HG02970 (cell line): ENCODE data around the gene EIF4EBP3.

Source experiments
- ATAC-seq: cut with Tn5 transposase; IDR thresholded peaks from one replicate; pipeline ENCODE4 v1.9.1; 2021; ENCODE audit warnings: mild to moderate bottlenecking, moderate library complexity, moderate number of reproducible peaks; ENCODE audit not compliant: unreplicated experiment, low FRiP score

Gene EIF4EBP3

DNA sequence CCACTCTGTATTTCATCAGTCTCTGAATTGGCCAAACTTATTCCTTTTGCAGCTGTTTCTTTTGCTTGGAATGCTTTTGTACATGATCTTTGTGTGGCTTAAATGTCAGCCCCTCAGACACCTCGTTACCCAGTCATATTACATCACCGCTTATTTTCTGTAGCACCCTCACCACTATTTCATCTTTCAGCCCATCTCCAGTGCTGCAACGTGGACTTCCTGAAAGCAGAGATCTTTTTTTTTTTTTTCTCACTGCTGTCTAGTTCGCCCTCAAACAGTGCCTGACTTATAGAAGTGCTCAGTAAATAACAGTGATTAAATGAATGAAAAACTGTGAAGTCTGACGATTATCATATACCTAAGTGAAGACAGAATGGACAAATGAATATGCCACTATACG is 9.0 kb downstream of the EIF4EBP3 start:
- no peak for ATAC-seq

DNA sequence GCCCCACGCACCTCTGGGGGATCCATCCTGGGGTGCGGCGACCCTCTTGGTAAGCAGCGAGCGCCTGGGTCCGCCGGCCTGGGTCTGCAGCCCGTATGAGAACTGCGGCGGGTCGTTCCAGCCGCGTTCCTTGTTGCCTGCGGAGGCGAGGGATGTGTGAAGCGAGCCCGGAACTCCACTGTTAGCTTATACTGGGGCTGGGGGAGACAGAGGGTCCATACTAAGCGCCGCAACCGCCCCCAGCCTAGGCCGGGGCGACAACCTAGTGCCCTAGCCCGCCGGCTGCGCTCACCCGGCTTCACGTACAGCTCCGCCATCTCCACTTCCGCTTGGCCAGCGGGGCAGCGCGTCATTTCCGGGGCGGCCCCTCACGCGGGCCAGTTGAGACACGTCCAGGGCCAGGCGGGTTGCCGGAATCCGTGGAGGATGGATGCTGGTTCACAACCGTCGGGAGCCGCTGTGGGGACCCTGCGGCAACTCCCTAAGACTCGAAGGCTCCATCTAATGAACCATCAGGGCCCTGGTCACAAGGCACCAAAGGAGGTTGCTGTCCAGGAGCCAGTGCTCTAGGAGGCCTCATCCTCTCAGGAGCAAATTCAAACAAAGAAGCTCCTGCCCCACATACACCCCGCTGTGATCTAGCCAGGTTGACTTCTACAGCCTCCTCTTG is 9.8 kb downstream of the EIF4EBP3 start, which contains the start of gene SRA1:
Gene SRA1, minus strand, starts transcription at position 338 of the 670 bp plus-strand sequence. Its CDS starts 21 bp downstream, at position 317.
- peak; percentile 94 for ATAC-seq

DNA sequence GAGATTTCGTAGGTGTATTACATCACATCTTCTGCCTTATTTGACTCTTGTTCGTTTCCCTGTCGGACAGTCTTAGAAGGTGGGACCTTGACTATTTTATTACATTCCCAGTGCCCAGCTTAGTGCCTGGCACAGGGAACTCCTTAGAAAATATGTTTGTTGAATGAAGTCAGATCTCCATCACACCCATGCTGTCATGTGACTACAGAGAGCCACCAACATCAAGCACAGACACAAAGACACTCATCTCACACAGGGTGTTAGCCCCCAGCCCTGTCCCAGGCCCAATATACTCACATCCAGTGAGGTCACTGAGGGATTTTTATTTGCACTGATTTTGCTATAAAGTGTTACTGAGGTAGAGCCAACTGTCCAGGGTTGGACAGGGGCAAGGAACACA is 10.5 kb downstream of the EIF4EBP3 start:
- ATAC-seq, result no peak

DNA sequence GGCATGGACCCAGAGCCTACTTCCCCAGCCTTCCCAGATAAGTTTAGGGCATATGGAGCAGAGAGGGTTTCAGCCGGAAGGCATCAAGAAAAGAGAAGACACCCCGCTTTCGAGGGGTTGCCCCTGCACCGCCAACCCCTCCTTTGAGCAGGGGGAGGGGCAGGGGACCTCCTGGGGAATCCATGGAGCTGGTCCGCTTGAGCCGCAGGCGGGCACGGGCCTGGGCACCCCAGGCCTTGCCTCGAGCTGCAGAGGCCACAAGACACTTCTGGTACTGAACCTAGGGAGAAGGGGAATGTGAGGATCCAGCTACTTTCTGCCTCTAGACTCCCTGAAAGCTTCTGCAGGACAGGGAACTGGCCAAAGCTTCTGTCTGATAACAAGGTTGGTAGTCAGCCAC is 11.1 kb downstream of the EIF4EBP3 start:
- ATAC-seq, result no peak

DNA sequence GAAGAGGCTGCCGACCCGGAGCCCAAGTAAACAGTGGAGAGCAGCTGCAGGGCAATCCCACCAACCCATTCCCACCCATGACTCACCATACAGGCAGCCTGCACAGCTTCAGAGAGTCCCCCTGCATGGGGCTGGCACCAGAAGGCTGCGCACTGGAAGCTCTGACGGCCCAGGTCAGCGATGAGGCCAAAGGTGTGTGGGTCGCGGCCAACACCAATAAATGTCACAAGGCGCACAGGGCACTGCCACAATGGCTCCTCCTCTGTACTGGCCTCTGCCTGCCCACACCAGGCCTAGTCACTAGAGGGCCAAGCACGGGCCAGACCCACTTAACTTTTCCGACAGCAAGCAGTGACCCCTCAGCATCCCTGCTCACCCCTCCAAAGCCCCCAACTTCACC is 12.8 kb downstream of the EIF4EBP3 start:
- ATAC-seq, result no peak

DNA sequence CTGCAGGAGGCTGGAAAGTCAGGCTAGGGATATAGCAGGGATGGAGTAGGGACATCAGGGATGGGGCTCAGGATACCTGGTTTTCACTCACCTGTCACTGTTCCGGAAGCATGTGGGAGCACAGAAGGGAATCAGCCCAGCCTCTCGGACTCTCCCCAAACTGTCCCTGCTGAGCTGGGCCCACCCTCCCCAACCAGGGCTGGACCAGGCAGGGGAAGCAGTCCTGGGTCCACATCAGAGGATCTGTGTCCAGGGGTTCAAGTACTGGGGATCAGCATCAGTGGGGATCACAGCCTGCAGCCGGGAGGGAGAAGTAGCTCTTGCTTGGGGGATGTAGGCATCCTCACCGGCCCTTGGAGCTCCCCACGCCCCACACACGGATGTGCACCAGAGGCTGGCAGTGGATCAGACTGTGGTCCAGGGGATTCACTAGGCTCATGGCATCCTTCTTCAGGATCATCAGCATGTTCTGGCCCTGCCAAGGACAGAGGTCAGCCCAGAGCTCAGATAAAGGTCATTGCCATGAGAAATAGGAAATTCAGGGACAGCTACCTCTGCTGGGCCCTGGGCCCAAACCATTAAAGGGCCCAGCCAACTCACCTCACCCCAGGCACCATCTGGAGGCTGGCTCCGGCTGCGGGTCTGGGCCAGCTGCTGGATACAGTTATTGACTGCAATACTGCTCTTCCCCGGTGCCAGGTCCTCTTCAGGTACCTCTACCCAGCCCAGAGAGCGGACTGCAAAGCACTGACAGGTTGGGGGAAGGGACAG is 14.5 kb downstream of the EIF4EBP3 start:
- no peak for ATAC-seq

DNA sequence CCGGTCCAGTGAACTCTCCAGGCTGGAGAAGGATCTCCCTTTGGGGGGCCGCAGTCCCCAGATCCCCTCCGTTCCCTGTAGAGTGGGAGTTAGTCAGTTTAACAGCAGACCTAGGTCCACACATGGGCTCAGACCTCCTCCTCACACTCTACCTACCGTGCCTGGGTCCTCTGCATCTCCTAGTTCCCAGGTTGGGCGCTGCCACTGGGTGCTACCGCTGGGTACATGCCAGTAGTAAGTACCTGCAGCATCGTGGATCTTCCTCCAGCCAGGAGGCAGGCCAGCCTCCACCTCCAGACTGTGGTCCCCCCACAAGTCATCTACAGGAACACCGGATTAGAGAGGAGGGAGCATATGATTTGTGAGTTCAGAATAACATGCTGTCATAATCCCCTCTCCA is 16.1 kb downstream of the EIF4EBP3 start:
- ATAC-seq, result no peak

DNA sequence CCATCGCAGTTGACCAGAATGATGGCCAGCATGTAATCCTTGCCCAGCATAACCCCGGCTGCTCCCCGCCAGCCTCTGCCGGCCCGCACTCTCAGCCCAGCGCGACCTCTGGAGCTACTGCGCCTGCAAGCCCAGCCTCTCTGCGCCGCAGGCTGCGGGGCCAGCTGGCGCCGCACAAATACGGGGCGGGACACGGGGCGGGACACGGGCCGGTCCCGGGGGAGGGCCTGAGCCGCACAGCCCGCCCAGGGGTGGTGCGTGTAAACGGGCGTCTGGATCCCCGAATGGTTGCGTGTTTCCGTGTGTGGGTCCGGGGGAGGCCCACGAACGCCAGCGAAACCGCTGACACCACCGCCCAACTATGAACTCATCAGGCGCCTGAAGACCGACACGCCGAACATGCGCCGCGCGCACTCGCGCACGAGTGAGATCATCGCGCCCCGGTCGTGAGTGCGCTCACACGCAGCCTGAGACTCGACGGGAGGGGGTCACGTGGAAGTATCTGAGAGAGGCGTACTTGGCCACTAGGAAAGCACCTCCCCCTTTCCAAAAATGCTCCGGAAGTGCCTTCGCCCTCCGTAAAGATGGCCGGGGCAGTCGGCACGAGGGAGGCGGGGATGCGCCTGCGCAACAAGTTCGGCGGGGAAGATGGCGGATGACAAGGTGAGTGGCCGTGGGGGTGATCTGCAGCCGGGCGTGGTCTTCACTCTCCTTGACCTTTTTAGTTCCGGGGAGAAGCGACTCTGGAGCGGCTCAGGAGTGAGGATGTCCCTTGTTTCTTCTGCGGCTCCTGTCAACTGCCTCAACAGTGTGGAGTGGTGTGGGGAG is 16.9 kb downstream of the EIF4EBP3 start, which contains the start of the genes APBB3 and SLC35A4:
Gene APBB3, minus strand, starts transcription at position 403 of the 828 bp plus-strand sequence. Its CDS starts 353 bp downstream, at position 50.
Gene SLC35A4, plus strand, starts transcription at position 633 of the 828 bp plus-strand sequence. CDS start 2,342 bp downstream, outside the sequence.
- ATAC-seq, result peak; percentile 88

DNA sequence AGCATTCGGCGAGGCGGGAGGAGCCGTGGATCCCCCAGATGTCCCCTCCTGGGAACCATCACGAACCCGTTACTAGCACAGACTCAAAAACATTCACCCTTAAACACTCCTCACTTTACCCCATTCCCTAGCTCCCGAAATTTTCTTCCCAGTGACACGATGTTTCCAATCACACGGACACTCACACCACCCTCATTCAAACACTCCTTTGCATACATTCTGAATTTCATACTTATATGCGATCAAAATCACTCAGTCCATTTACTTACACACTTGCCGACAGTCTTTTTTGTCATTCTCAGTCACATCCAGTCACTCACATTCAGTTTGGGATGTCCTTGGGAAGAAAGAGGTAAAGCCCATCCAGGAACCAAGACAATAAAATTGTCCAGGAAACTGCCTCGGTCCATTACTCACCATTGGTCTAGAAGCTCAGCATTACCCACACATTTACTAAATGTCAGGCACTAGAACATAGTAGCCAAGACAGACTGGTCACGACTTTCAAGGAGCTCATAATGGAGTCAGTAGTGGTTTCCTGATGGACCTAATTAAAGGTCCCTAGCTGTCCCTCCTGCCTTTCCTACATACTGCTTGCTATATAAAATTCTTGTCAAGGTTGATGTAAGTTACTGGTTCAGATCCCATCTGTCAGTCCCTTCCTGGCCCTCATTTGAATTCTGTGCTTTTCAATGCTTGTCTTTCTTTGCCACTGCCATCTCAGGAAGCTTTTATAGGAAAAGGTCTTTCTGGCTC is 17.7 kb downstream of the EIF4EBP3 start:
- ATAC-seq, result no peak

DNA sequence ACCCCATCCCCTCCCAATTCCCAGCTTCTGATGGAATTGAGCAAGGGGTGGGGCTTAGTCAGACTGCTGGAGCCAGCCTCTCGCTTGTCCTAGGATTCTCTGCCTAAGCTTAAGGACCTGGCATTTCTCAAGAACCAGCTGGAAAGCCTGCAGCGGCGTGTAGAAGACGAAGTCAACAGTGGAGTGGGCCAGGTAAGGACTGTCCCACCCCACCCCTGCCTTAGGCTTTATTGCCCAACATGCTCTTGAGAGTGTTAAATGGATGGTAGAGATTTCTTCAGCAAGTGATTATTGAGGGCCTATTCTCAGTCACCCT is 18.3 kb downstream of the EIF4EBP3 start:
- ATAC-seq, result no peak

DNA sequence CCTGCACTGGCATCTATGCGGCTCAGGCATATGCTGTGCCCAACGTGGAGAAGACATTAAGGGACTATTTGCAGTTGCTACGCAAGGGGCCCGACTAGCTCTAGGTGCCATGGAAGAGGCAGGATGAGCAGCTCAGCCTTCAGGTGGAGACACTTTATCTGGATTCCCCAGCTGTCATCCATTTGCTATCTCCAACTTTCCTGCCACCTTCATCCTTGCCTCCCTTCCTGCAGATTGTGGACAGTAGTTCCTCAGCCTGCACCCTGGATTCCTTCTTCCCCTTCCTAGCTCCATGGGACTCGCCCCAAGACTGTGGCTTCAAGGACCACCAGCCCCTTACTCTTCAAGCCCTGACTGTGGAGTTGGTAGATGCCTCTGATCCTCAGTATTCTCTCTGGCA is 19.2 kb downstream of the EIF4EBP3 start:
- no peak for ATAC-seq

DNA sequence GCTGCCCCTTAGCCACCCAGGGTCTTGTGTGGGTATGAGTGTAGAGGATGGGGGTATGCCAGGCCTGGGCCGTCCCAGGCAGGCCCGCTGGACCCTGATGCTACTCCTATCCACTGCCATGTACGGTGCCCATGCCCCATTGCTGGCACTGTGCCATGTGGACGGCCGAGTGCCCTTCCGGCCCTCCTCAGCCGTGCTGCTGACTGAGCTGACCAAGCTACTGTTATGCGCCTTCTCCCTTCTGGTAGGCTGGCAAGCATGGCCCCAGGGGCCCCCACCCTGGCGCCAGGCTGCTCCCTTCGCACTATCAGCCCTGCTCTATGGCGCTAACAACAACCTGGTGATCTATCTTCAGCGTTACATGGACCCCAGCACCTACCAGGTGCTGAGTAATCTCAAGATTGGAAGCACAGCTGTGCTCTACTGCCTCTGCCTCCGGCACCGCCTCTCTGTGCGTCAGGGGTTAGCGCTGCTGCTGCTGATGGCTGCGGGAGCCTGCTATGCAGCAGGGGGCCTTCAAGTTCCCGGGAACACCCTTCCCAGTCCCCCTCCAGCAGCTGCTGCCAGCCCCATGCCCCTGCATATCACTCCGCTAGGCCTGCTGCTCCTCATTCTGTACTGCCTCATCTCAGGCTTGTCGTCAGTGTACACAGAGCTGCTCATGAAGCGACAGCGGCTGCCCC is 19.8 kb downstream of the EIF4EBP3 start:
- ATAC-seq, result no peak

DNA sequence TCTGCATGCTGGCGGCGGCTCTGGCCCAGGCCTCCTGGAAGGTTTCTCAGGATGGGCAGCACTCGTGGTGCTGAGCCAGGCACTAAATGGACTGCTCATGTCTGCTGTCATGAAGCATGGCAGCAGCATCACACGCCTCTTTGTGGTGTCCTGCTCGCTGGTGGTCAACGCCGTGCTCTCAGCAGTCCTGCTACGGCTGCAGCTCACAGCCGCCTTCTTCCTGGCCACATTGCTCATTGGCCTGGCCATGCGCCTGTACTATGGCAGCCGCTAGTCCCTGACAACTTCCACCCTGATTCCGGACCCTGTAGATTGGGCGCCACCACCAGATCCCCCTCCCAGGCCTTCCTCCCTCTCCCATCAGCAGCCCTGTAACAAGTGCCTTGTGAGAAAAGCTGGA is 20.4 kb downstream of the EIF4EBP3 start:
- no peak for ATAC-seq

DNA sequence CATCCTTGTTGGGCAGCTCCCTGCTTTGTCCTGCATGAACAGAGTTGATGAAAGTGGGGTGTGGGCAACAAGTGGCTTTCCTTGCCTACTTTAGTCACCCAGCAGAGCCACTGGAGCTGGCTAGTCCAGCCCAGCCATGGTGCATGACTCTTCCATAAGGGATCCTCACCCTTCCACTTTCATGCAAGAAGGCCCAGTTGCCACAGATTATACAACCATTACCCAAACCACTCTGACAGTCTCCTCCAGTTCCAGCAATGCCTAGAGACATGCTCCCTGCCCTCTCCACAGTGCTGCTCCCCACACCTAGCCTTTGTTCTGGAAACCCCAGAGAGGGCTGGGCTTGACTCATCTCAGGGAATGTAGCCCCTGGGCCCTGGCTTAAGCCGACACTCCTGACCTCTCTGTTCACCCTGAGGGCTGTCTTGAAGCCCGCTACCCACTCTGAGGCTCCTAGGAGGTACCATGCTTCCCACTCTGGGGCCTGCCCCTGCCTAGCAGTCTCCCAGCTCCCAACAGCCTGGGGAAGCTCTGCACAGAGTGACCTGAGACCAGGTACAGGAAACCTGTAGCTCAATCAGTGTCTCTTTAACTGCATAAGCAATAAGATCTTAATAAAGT is 21.1 kb downstream of the EIF4EBP3 start:
- no peak for ATAC-seq

DNA sequence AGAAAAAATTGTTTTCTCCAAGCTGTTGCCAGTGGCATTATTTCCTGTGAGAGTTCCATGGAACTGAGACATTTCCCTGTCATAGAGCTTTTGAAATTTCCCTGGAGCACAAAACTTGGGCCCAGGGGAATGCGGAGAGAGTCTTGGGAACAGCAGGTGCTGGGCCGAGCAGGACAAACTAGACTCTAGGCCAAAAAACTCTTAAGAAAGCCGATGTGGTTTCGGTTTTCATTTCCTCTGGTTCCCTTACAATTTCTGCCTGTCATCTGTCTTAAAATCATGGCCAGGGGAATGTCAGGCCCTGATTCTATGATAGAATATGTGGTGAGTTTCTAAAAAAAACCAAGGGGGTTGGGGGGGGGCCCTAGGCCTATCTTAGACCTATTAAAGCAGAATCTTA is 21.7 kb downstream of the EIF4EBP3 start:
- no peak for ATAC-seq

DNA sequence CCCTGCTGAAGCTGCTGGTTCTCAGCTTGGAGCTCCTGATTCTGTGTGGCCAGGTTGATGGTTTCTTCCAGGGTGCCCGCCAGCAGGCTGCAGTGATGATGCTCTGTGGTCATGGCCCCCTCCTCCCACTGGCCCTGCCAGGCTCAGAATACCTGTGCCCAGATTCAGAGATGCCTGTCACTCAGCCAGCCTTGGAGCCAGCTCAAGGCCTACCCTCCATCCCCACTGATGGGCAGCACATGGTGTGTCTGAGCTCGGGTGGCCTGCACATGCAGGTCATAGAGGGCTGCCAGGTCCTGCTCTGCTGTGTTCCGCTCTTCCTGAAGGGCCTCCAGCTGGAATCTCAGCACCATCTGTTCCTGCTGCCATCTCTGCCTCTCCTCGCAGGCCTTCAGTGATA is 22.6 kb downstream of the EIF4EBP3 start:
- no peak for ATAC-seq

DNA sequence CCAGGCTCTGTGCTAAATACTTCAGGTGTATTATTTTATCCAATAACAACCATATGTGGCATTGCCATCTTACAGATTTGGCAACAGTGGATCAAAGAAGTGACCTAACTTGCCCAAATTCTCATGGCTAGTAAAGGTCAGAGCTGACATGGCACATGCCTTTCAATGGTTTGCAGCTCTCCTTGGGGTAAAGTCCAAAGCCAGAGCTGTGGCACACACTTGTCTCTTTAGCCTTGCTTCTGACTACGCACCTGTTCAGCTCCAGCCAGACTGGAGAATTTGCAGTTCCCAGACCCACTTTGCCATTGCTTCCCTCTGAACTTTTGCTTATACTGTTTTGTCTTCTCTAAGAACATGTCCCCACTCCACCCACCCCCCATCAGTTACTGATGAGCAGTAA is 23.0 kb downstream of the EIF4EBP3 start:
- ATAC-seq, result no peak

DNA sequence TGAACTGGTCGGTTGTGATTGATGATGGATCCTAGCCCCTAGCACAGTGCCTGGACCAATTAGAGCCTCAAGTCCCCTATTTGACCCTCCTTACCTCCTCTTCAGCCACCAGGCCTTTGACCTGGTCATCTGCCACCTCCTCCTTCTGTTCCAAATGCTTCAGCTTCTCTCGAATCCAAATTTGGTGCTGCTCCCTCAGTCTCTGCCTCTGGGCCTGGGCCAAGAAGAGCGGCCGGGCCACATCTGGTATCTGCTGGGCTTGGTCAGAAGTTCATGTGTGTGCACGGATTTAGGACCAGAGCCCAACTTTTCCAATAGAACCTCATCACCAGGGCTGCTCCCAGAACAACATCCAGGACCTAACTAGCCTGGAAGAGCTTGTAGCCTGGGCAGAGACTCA is 23.6 kb downstream of the EIF4EBP3 start:
- no peak for ATAC-seq

DNA sequence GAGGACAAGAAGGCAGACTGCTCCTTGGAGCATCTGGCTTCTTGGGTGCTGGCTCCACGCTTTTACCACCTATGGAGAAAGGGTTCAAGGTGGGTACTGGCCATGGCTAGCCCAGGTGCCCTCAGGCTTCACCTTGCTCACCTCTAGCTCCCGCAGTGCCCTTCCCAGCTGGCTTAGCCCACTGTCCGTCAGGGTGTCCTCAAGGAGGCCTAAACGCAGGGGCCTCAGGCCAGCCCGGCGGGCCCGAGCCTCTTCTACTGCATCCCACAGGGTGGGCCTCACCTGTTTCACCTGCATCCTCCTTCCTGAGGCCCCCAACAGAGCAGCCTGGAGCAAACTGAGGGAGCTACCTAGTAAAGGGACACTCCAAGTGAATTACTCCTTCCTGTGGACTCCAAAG is 26.2 kb downstream of the EIF4EBP3 start:
- no peak for ATAC-seq
